SH-SY5Y (cell line): ENCODE data around the gene CRB3.

Experiments used
- GATA2 ChIP-seq: IDR thresholded peaks from 2 replicates; pipeline ENCODE4 v1.6.1; 2011; ENCODE audit warnings: mild to moderate bottlenecking, low read depth, low read length
- GATA3 ChIP-seq: IDR thresholded peaks from 2 replicates; pipeline ENCODE4 v1.6.1; 2011; ENCODE audit warnings: low read depth, mild to moderate bottlenecking, low read length, moderate library complexity

GRCh38 chr19:6429419-6430221 lies 34.5 kb upstream of the CRB3 start:
- TF ChIP-seq GATA3 (no peak), GATA2 (no peak)
